GM12873 (cell line): ENCODE results near the gene METTL1.

ENCODE experiments used
- TF ChIP-seq, protein P1 (sequence below): IDR thresholded peaks from 2 replicates; pipeline ENCODE4 v1.5.1; 2012; ENCODE audit warnings: low read depth, mild to moderate bottlenecking, moderate library complexity, low read length, control low read depth; ENCODE audit not compliant: insufficient read depth; ENCODE audit errors: missing control alignments

METTL1 gene

DNA sequence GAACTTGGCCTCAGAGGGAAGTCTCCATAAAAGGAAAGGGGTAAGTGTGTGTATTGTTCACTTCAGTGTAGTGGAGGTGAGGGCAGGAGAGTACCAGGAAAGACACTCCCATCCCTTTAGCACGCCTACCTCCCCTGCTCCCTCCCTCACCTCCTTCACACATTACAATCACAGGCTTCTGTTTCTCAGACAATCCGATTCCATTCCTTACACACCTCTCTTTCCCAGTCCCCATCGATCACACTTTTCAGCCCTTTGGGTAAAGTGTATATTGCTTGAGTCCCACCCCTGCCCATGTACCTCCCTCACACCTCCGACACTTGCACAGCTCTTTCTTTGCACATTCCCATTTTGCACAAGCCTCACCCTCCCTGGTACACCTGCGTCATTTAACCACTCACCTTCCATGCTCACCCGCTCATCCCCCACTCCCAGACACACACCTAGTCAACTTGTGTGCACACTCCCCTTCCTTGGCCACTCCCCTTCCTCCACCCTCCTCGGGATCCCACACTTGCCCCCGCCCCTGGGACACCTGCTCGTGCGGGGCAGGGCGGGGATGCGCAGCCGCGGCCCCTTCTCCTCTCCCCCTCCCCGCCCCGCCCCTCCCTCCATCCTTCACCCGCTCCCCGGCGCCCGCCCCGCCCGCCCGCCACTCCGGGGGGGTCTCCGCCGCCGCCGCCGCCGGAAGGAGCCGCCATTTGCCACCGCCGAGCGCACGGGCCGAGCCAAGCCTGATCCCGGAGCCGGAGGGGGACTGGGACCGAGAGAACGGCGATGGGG is 17.3 kb downstream of the METTL1 start, which contains the start of gene MARCHF9:
Gene MARCHF9, plus strand, starts transcription at position 693 of the 783 bp plus-strand sequence. CDS start 426 bp downstream, outside the sequence.
- TF ChIP-seq, protein P1, sequence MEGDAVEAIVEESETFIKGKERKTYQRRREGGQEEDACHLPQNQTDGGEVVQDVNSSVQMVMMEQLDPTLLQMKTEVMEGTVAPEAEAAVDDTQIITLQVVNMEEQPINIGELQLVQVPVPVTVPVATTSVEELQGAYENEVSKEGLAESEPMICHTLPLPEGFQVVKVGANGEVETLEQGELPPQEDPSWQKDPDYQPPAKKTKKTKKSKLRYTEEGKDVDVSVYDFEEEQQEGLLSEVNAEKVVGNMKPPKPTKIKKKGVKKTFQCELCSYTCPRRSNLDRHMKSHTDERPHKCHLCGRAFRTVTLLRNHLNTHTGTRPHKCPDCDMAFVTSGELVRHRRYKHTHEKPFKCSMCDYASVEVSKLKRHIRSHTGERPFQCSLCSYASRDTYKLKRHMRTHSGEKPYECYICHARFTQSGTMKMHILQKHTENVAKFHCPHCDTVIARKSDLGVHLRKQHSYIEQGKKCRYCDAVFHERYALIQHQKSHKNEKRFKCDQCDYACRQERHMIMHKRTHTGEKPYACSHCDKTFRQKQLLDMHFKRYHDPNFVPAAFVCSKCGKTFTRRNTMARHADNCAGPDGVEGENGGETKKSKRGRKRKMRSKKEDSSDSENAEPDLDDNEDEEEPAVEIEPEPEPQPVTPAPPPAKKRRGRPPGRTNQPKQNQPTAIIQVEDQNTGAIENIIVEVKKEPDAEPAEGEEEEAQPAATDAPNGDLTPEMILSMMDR = no peak

DNA sequence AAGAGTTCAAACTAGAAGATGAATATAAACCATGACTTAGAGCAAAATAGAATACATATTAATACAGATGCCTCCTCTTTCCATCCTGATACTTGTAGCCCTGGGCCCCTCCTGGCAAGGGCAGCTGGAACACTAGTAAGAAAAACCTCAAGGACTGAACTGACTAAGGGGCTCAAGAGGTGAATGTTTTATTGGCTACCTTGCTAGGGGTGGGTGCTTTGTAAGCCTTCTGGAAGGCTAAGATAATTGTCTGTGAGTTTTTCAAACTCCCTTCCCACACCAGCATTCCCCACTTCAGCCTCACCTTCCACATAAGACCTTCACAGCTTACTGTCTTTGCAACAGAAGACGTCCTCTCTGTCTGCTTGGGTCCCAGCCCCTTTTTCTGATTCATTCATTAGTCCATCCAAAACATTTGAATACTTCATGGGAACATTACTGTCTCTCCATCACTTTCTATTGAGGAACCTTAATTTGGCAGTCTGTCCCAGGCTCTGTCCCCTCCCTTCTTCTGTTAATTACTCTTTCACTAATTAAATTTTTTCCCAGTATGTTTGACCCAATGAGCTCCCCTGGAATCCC is 18.1 kb downstream of the METTL1 start:
- TF ChIP-seq, protein P1 = no peak

DNA sequence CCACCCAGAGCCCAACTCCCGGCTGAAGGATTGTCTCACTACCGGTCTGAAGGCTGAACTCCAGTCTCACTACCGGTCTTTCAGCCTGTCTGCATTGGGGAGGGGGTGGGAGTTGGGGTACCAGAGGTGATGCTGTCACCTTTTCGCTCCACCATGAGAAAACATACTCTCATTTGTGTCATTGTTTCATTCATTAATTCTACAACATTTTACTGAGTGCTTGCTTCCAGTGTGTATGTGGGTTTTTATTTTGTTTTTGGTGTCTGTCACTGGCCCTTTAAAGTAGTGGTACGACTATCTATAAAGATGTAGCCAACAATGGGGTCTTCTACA is 19.3 kb downstream of the METTL1 start:
- TF ChIP-seq, protein P1 = no peak

DNA sequence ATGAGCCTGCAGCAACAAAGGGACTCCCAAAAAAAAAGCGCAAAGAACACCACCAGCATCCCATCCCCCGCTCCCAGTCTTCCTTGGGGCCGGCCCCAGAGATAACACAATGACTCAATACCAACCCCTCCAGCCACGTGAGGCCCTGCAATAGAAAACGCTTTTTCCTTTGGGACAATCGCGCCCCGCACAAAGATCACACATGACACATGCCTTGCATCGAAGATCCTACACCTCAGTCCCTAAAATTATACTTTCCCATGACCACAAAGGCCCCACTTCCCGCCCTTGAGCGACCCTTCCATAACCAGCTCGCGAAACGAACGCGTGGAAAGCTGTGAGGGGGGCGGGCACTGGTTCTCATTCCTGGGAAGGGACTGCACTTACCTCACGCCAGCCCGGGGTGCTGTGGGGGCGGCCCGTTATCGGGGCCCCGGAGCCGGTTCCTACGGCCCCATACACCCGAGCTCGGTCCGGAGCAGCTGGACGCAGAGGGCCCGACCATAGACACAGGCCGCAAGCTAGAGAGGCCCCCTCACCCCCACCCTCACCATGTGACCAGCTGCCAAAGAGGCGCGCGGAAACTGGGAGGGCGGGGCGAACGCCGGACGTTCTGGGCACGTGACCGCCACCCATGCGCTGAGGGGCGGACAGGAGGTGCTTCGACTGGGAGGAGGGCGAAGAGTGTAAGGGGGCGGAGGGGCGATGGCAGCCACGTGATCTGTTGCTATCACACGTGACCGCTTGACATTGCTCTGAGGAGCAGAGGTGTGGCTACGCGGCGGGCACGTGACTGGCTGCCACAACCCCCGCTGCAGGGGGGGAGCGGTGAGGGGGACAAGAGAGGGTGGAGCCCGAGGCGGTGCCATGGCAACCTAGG is 19.9 kb downstream of the METTL1 start, which contains the start of gene CDK4:
Gene CDK4, minus strand, starts transcription at position 523 of the 880 bp plus-strand sequence. CDS start 593 bp downstream, outside the sequence.
- TF ChIP-seq, protein P1 = no peak

DNA sequence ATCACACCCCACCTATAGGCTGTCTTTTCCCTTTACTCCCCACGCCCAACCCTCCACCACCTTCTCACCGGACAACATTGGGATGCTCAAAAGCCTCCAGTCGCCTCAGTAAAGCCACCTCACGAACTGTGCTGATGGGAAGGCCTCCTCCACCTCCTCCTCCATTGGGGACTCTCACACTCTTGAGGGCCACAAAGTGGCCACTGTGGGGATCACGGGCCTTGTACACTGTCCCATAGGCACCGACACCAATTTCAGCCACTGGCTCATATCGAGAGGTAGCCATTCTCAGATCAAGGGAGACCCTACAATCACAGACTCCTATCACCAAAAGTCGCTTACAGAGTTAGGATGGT is 20.5 kb downstream of the METTL1 start:
- TF ChIP-seq, protein P1 = no peak

DNA sequence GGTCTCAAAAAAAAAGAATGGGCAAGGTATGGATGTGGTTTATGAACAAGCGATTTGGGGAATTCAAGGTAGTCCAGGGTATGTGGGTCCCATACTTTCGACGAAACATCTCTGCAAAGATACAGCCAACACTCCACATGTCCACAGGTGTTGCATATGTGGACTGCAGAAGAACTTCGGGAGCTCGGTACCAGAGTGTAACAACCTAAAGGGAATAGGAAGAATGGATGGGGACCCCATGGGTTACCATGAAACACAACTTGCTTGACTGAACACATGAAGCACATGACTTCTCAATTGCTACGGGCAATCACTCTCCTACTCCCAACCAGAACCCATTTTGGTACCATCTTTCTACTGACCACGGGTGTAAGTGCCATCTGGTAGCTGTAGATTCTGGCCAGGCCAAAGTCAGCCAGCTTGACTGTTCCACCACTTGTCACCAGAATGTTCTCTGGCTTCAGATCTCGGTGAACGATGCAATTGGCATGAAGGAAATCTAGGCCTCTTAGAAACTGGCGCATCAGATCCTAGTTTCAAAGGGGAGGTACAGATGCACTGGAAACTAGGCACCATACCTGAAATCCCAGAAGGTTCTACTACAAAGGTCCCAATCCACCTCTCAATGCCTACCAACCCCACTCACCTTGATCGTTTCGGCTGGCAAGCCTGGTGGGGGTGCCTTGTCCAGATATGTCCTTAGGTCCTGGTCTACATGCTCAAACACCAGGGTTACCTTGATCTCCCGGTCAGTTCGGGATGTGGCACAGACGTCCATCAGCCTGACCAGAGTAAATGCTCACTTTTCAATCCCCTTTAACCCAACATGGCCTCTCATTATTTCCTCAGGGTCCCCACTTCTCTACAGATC is 21.1 kb downstream of the METTL1 start:
- TF ChIP-seq, protein P1 = no peak
